NCI-H526 (cell line): ENCODE results near the gene SEC61A1.

ENCODE experiments used
- DNase-seq, 2 experiments: peaks; one replicate each; lab custom pipeline; 2025; lab: John Stamatoyannopoulos, UW

SEC61A1 gene

DNA sequence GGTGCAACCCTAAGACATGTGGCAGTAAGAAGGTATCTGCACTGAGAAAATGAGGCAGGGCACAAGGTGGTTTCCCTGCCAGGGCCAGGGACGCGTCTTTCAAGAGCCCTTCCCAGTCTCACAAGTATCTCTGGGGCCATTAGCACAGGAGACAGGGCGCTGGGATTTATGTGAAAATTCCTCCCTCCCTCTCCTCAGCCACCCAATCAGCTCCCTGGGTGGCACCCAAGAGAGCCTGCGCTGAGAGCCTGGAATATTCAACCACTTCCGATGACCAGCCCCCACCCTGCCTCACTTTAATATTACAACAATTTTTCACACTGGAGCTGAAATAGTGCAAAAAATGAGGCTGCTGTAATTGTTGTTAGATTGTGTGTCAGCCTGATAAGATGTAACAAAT is 26.1 kb downstream of the SEC61A1 start:
- no peak for DNase-seq

DNA sequence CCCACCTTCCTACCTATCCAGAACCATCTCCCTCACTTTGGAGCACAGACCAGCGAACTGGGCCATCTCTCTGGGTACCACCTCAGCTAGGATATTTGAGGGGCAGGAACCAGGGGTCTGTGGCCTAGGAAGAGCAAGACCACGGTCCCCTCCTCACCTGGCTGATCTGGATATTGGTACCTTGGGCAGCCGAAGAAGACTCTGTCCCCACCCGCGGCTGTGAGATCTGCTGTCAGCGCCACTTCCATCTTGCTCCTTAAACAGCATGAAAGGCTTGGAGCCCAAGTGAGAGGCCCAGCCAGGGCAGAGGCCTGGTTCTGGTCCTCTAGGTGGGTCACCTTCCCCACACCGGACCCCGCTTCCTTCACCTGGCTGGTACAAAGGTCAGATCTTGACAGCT is 26.6 kb downstream of the SEC61A1 start:
- no peak for DNase-seq

DNA sequence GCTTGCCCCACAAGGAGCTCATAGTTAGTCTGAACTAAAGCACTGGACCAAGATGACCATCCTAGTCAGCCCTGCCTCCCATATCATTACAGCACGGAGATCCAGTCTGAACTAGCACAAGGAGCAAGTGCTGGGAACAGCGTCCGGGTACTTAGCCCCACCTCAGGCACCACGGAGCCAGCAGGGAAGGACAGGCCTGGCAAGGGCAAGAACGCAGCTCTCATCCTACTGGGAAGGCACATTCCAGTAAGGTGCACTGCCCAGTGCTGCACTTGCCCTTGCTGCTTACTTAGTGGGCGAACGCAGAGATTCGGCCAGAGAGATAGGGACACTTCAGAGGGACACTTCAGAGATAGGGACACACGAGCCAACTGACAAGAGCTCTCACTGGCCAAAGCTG is 27.6 kb downstream of the SEC61A1 start:
- DNase-seq, result no peak

- no peak for DNase-seq
These were observed 28.3 kb downstream of the SEC61A1 start for GRCh38 chr3:128080323-128081080.

DNA sequence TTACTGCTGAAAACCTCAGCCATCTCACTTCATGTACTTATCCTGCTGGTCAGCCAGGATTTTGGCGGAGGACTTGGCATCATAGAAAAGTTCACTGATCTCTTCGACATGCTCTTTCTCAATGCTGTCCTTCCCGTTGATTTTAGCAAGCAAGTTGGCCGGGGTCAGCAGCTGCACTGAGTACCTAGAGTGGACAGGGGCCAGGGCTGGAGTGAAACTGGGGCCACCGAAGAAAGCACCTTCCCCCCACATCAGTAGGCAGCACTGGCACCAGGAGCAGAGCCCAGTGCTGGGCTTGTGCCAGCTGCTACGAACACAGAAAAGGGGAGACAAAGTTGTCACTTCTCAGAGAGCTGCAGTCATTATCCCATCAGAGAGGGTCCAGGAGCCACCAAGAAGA is 29.0 kb downstream of the SEC61A1 start:
- DNase-seq, result no peak

- peak in 1 of 2 experiments; percentile 34 for DNase-seq
These were observed 29.6 kb downstream of the SEC61A1 start for GRCh38 chr3:128081846-128082245.

DNA sequence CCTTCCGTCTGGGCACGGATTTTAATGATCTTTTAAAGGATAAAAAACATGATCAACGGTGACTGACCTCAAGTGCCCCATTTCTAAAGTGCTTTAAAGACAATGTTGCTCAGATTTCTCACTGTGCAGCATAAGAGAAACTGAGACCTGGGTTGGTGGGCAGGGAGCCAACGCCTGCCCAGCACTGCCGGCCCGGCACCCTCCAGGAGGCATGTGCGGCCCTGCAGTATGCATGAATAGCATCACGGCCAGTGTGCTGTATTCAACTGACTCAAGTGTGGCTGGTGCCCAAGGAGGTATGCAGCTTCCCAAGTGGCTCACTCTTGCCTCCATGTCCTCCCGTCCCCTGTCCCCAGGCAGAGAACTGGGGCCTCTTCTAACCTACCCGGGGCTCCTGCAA is 30.3 kb downstream of the SEC61A1 start:
- DNase-seq, result no peak

DNA sequence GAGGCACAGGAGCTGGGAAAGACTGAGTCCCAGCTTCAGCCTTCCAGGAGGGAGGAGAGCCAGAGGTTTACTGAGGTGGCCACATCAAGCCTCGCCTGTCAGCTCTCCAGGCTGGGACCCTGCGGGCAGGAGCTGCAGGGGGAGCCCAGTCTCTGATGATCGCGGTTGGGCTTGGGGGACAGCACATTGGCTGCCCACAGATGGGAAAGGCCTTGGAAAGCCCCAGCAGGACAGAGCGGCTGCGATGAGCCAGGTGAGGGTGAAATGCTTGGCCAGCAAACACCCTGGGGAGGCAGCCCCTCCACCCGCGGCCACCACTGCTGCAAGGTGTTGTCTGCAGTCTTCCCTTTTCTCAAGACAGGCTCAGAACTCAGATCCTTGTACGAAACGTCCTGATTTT is 31.2 kb downstream of the SEC61A1 start:
- DNase-seq, result no peak

DNA sequence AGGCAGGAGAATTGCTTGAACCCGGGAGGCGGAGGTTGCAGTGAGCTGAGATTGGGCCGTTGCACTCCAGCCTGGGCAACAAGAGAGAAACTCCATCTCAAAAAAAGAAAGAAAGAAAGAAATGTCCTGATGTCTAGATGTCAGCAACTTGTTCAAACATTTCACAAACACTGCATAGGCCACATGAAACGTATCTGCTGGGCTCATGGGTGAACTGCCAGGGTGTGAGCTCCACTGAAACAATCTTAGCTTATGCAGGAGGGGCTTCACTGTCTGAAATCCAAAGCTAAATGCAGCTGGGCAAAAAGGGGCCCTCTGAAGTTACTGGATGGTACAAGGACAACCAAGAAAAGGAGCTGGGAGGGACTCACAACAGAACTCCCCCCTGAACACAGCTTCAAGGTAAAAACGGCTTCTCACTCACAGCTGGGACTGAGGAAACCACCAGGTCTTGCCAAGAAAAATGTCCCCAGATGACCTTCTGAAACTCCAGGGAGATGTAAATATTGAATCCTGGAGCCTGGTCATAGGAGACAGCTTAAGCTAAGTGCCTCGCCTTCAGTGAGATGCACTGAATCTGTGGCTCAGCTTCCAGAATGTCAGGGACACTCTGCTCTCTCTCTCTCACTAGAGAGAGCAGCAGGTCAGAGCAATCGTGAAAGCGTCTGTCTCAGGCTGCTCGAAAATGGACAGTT is 31.9 kb downstream of the SEC61A1 start:
- no peak for DNase-seq

- DNase-seq, result no peak
These were observed 32.4 kb downstream of the SEC61A1 start for GRCh38 chr3:128084675-128085021.

DNA sequence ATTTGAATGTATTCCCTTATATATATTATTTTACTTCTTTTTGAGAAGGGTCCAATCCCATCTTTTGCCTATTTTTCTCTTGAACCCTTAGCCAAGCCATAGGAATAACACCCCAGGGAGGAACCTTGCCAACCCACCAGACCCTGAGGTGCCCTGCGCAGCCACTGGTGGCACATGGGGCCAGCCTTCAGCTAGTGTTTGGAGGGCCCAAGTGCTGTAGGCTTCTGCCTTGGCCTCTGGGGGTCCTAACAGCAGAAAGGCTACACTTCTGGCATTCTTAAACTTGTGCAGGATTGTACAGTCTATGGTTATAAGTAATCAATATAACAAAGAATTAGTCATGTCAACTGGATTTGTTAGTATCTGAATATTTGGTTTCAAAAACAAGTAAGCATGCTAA is 36.9 kb downstream of the SEC61A1 start:
- DNase-seq, result peak in 1 of 2 experiments; percentile 19

DNA sequence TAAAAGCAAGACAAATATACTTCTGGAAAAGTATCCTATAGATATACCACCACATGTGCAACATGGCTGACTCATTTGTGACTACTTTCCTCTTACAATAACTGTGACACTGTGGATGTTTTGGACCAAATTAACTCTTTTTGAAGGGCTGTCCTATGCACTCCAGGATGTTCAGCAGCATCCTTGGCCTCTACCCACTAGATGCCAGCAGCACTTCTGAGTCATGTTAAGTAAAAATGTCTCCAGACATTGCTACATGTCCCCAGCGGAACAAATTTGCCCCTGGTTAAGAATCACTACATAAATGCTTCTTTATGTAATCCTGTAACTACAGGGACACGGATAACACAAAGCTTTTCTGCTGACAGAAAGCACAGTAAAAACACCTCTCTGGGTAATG is 39.3 kb downstream of the SEC61A1 start:
- DNase-seq, result no peak

DNA sequence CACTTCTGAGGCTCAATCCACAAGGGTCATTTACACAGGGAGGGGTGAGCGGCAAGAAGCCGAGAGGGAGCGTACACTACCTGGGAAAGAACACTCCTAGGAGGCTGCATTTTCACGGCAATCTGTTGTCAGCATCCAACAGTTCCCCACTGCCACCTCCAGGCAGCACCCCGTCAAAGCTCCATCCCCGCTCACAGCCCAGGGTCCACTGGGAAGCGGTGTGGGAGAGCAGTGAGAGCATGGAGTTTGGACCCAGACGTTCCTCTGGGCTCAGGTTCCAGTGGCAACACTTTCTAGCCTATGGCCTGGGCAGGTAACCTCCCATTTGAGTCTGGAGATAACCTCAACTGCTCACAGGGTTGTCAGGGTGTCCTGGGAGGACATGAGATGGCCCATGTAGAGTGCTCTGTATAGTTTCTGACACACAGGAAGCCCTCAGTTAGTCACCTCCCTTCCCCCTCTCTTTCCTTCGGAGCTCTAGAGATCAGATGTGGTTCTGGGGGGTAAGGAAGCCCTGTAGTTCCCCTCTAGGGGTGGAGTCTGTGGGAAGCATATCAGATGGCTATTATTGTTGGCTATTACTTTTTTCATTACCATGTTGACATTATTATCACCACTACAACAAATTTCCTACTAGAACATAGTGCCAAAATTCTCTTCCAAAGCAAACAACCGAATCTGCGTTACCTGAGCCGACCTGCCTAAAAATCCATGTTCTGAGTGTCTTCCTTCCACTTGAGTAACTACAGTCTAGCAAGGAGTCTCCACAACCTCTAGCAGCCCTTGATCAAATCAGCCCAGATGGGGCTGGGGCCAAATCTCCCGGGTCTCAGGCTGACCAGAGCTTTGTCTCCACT is 42.3 kb downstream of the SEC61A1 start:
- DNase-seq, result no peak

- peak; percentile 54 to 91 for DNase-seq
These were observed 43.0 kb downstream of the SEC61A1 start for GRCh38 chr3:128095222-128095703.

GRCh38 chr3:128098234-128098633 is 46.0 kb downstream of the SEC61A1 start:
- no peak for DNase-seq

DNA sequence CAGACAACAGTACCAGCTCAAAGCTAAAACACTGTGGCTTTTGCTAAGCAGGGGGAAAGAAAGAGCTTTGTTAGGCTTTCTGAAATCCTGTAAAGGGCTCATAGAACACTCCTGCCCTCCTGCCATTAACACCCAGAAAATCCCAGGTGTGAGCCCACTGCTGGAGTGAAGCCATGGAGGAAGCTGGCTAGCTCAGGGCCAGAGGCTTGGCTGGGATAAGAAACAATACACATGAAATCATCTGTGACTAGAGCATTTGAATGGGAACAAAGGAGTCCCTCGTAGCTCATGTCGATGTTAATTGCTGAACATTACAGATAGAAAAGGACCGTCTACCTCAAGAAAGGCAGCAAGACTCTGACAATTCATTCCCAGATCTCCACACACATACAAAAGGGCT is 47.9 kb downstream of the SEC61A1 start:
- DNase-seq, result no peak

DNA sequence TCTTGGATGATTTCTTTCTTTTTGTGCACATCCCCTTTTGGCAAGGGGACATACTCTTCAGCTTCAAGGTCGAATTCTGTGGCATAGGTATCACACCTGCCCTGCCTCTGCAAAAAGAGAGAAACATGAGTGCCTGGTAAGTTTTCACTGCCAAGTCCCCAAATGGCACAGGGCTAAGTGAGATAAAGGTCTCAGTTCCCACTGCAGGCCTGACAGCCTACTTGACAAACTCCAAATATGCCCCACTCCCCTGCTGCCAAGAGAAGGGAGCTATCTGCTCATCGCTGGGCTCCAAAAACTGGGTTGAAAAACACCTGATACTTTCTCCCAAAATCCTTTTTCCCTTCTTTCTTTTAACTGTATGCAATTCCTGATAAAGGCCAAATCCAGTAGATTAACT is 48.4 kb downstream of the SEC61A1 start:
- DNase-seq, result no peak

DNA sequence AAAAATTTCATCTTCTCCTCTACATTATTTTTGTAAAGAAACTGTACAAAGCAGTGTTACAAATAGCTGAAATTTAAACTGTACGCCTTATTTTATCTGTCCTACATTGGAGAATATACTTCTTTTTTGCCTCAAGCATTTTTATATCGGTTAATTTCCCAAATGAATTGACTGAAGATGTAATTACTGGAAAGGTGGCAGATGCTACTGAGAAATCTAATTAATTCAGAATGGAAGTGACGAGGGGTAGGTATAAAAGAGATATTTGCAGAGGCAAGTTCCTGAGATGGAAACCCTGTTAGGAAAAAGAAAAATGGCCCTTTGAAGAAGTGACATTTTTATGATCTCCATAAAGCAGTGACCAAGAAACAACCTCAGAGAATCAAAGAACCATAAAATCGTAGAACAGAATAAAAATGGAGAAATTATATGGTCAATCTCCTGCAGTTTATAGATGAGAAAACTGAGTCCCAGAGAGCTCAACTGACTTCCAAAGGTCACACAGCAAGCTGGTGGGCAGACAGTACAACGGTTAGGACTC is 51.0 kb downstream of the SEC61A1 start:
- DNase-seq, result no peak

GRCh38 chr3:128107834-128108233 is 55.6 kb downstream of the SEC61A1 start:
- no peak for DNase-seq

DNA sequence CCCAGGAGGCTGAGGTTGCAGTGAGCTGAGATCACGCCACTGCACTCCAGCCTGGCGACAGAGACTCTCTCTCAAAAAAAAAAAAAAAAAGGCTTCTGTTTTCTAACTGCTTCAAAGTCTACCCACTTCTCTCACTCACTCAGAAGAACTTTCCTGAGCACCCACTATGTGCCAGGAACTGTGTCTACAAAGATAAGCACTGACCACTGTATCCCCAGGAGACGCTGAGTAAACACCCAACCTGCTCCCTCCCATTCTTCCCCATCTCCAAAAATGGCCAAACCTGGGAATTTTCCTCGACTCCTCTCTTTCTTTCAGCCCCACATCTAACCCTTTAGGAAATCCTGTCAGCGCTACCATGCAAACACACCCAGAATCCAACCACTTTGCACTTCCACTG is 58.9 kb downstream of the SEC61A1 start:
- DNase-seq, result no peak

GRCh38 chr3:128112357-128112968 is 60.2 kb downstream of the SEC61A1 start:
- DNase-seq, result no peak
